ENCODE data around the gene BPI.
"Not testable (repeated sequence)": the region's sequence is repeated elsewhere in the genome, so short reads cannot be mapped to it uniquely, and the experiment has no call there.

The BPI gene

DNA sequence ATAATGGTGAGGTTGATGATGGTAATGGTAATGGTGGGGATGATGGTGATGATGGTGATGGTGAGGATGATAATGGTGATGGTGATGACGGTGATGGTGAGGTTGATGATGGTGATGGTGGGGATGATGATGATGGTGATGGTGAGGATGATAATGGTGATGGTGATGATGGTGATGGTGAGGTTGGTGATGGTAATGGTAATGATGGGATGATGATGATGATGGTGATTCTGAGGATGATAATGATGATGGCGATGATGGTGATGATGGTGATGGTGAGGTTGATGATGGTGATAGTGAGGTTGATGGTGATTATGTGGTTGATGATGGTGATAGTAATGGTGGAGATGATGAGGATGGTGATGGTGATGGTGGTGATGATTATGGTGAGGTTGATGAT, 9.7 kb downstream of the BPI start:
- TF ChIP-seq, protein P1, sequence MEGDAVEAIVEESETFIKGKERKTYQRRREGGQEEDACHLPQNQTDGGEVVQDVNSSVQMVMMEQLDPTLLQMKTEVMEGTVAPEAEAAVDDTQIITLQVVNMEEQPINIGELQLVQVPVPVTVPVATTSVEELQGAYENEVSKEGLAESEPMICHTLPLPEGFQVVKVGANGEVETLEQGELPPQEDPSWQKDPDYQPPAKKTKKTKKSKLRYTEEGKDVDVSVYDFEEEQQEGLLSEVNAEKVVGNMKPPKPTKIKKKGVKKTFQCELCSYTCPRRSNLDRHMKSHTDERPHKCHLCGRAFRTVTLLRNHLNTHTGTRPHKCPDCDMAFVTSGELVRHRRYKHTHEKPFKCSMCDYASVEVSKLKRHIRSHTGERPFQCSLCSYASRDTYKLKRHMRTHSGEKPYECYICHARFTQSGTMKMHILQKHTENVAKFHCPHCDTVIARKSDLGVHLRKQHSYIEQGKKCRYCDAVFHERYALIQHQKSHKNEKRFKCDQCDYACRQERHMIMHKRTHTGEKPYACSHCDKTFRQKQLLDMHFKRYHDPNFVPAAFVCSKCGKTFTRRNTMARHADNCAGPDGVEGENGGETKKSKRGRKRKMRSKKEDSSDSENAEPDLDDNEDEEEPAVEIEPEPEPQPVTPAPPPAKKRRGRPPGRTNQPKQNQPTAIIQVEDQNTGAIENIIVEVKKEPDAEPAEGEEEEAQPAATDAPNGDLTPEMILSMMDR (IDR thresholded peaks at IDR 0.05; ENCODE audit: borderline replicate concordance, extremely low read depth, low read length, poor library complexity, severe bottlenecking): no peak
- no peak for TF ChIP-seq EZH2 (IDR thresholded peaks at IDR 0.05; ENCODE audit: borderline replicate concordance, low read depth, low read length, severe bottlenecking)
- no peaks in the 10 kb centered on the region for H3K36me3 ChIP-seq (ENCODE audit: insufficient read depth, low read length)
- H4K20me1 ChIP-seq (ENCODE audit: insufficient read depth, low read length): no peaks in the 10 kb centered on the region
- no peak overlapping the region for H3K4me3 ChIP-seq (ENCODE audit: low read depth in 1 of 2, low read length in 2 of 2)
- H3K9me3 ChIP-seq (ENCODE audit: insufficient read depth, low read length, severe bottlenecking): no peaks in the 10 kb centered on the region
- no peak overlapping the region for H2AFZ ChIP-seq (ENCODE audit: low read depth, low read length)
- H3K4me1 ChIP-seq (ENCODE audit: insufficient read depth, low read length): no peaks in the 10 kb centered on the region
- no peak overlapping the region for H3K4me2 ChIP-seq (ENCODE audit: insufficient read depth, low read length)
- peaks cover 11% of the 10 kb centered on the region for H3K27me3 ChIP-seq (ENCODE audit: insufficient read depth, low read length, poor library complexity)
- no peaks in the 10 kb centered on the region for H3K79me2 ChIP-seq (ENCODE audit: insufficient read depth, low read length)
- ATAC-seq (ENCODE audit: insufficient read depth, low read depth) (no peak), DNase-seq (no peak)
- H3K9ac ChIP-seq (ENCODE audit: low read depth, low read length): no peak overlapping the region
- no peak overlapping the region for H3K27ac ChIP-seq (ENCODE audit: low read length)

DNA sequence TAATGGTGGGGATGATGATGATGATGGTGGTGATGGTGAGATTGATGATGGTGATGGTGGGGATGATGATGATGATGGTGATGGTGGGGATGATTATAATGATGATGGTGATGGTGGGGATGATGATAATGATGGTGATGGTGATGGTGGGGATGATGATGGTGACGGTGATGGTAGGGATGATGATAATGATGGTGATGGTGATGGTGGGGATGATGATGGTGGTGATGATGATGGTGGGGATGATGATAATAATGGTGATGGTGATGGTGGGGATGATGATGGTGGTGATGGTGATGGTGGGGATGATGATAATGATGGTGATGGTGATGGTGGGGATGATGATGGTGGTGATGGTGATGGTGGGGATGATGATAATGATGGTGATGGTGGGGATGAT, 10.4 kb downstream of the BPI start:
- H3K9ac ChIP-seq (ENCODE audit: low read depth, low read length); H3K4me3 ChIP-seq (ENCODE audit: low read depth in 1 of 2, low read length in 2 of 2); H2AFZ ChIP-seq (ENCODE audit: low read depth, low read length); H3K27ac ChIP-seq (ENCODE audit: low read length); ATAC-seq (ENCODE audit: insufficient read depth, low read depth); H3K4me1 ChIP-seq (ENCODE audit: insufficient read depth, low read length); H3K36me3 ChIP-seq (ENCODE audit: insufficient read depth, low read length); H3K4me2 ChIP-seq (ENCODE audit: insufficient read depth, low read length); H3K9me3 ChIP-seq (ENCODE audit: insufficient read depth, low read length, severe bottlenecking); H3K79me2 ChIP-seq (ENCODE audit: insufficient read depth, low read length); DNase-seq; H4K20me1 ChIP-seq (ENCODE audit: insufficient read depth, low read length): not testable (repeated sequence)
- peaks cover 11% of the 10 kb centered on the region for H3K27me3 ChIP-seq (ENCODE audit: insufficient read depth, low read length, poor library complexity)

DNA sequence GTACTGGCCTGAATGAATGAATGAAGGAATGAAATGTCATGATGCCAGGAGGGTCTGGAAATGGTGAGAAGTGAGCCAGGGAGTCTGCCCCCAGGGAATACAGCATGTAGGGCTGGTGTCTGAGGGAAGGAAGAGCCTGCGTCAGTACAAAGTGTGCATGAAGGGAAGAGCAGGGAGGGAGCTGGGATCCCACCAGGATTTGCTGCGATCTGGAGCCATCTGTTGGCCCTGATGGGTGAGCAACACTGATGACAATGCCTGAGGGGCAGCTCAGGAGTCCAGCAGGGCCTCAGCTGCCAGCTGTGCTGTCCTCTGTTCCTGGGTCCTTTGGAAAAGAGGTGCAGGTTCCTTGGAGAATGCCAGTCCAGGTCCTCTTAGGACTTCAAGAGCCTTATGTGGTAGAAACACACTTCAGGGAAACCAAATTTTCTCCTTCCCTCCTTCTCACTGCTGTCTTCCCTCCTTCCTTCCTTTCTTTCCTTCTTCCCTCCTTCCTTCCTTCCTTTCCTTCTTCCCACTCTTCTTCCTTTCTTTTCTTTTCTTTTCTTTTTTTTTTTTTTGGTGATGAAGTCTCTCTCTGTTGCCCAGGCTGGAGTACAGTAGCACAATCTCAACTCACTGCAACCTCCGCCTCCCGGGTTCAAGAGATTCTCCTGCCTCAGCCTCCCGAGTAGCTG, 11.5 kb downstream of the BPI start:
- no peak for TF ChIP-seq EZH2 (IDR thresholded peaks at IDR 0.05; ENCODE audit: borderline replicate concordance, low read depth, low read length, severe bottlenecking)
- TF ChIP-seq, protein P1 (IDR thresholded peaks at IDR 0.05; ENCODE audit: borderline replicate concordance, extremely low read depth, low read length, poor library complexity, severe bottlenecking): no peak
- Histone ChIP-seq H3K27me3 (ENCODE audit: insufficient read depth, low read length, poor library complexity) (peaks cover 5% of the 10 kb centered on the region), H3K4me2 (ENCODE audit: insufficient read depth, low read length) (no peak overlapping the region), H4K20me1 (ENCODE audit: insufficient read depth, low read length) (no peaks in the 10 kb centered on the region), H3K9me3 (ENCODE audit: insufficient read depth, low read length, severe bottlenecking) (no peaks in the 10 kb centered on the region), H3K4me3 (ENCODE audit: low read depth in 1 of 2, low read length in 2 of 2) (no peak overlapping the region), H3K79me2 (ENCODE audit: insufficient read depth, low read length) (no peaks in the 10 kb centered on the region), H3K36me3 (ENCODE audit: insufficient read depth, low read length) (no peaks in the 10 kb centered on the region), H3K4me1 (ENCODE audit: insufficient read depth, low read length) (no peaks in the 10 kb centered on the region), H3K27ac (ENCODE audit: low read length) (no peak overlapping the region), H3K9ac (ENCODE audit: low read depth, low read length) (no peak overlapping the region), H2AFZ (ENCODE audit: low read depth, low read length) (no peak overlapping the region)
- no peak for ATAC-seq (ENCODE audit: insufficient read depth, low read depth)
- no peak for DNase-seq

DNA sequence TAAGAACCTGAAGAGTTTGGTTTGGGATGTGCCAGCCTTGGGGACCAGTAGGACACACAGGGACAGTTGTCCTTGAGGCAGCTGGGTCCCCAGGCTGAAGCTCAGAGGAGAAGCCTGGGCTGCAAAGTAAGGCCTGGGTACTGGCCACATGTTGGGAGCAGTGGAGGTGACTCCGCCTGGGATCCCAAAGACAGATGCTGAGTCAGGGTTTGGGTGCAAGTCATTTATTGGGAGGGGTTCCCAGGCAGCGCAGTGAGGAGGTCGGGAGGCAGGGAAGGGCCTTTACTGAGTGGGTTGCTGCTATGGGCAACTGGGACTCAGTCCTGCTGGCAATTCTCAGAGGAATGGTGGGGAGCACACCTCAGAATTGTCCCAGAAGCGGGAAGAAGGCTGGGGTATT, 12.4 kb downstream of the BPI start:
- H3K27me3 ChIP-seq (ENCODE audit: insufficient read depth, low read length, poor library complexity): peaks cover 2% of the 10 kb centered on the region
- H3K79me2 ChIP-seq (ENCODE audit: insufficient read depth, low read length): no peaks in the 10 kb centered on the region
- H3K27ac ChIP-seq (ENCODE audit: low read length): no peak overlapping the region
- no peaks in the 10 kb centered on the region for H4K20me1 ChIP-seq (ENCODE audit: insufficient read depth, low read length)
- H3K9me3 ChIP-seq (ENCODE audit: insufficient read depth, low read length, severe bottlenecking): no peaks in the 10 kb centered on the region
- H3K4me1 ChIP-seq (ENCODE audit: insufficient read depth, low read length): no peaks in the 10 kb centered on the region
- DNase-seq (no peak), ATAC-seq (ENCODE audit: insufficient read depth, low read depth) (no peak)
- no peak overlapping the region for H3K9ac ChIP-seq (ENCODE audit: low read depth, low read length)
- no peak overlapping the region for H3K4me3 ChIP-seq (ENCODE audit: low read depth in 1 of 2, low read length in 2 of 2)
- no peak overlapping the region for H3K4me2 ChIP-seq (ENCODE audit: insufficient read depth, low read length)
- no peaks in the 10 kb centered on the region for H3K36me3 ChIP-seq (ENCODE audit: insufficient read depth, low read length)
- TF ChIP-seq, protein P1 (IDR thresholded peaks at IDR 0.05; ENCODE audit: borderline replicate concordance, extremely low read depth, low read length, poor library complexity, severe bottlenecking): no peak
- no peak for TF ChIP-seq EZH2 (IDR thresholded peaks at IDR 0.05; ENCODE audit: borderline replicate concordance, low read depth, low read length, severe bottlenecking)
- no peak overlapping the region for H2AFZ ChIP-seq (ENCODE audit: low read depth, low read length)

Data from DND-41 (cell line).